ENCODE results near the gene PRF1. TPM values are rescaled to one million over a fixed set of nuclear protein-coding genes. Genes with fewer than 3 reads are reported as not detected.

Gene PRF1
- polyA plus RNA-seq, 1 donor: 2.0 TPM

DNA sequence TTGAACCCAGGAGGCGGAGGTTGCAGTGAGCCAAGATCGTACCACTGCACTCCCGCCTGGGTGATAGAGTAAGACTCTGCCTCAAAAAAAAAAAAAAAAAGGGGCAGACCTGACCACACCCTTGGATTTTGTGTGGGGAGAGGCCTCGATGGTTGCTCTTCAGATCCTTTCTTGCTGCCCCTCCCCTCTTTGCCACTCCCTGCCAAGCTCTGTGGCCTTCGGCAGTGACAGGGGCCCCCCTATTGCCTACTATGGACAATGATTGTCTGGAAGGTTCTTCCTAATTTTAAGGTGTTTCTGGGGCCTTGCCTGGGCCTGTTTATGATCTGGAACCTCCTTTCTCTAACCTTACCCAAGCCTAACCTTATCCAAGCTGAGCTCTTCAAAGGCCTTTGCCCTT is 795 bp downstream of the PRF1 start:
- H3K9me3 ChIP-seq (ENCODE audit: control insufficient read depth, low read depth, low read length): peaks cover 9% of the 10 kb centered on the region
- H3K4me3 ChIP-seq (ENCODE audit: low read length): no peak overlapping the region
- no peak for DNase-seq
- no peak overlapping the region for H3K27ac ChIP-seq (ENCODE audit: low read length)
- WGBS (ENCODE audit: insufficient coverage, low lambda C conversion rate): no CpG with 5 or more reads among the region's 5 CpGs
- no peaks in the 10 kb centered on the region for H3K36me3 ChIP-seq (ENCODE audit: control insufficient read depth, insufficient read depth, low read length)
- no peaks in the 10 kb centered on the region for H3K4me1 ChIP-seq (ENCODE audit: control insufficient read depth, insufficient read depth, low read length)
- H3K27me3 ChIP-seq (ENCODE audit: control insufficient read depth, insufficient read depth, low read length): no peaks in the 10 kb centered on the region

DNA sequence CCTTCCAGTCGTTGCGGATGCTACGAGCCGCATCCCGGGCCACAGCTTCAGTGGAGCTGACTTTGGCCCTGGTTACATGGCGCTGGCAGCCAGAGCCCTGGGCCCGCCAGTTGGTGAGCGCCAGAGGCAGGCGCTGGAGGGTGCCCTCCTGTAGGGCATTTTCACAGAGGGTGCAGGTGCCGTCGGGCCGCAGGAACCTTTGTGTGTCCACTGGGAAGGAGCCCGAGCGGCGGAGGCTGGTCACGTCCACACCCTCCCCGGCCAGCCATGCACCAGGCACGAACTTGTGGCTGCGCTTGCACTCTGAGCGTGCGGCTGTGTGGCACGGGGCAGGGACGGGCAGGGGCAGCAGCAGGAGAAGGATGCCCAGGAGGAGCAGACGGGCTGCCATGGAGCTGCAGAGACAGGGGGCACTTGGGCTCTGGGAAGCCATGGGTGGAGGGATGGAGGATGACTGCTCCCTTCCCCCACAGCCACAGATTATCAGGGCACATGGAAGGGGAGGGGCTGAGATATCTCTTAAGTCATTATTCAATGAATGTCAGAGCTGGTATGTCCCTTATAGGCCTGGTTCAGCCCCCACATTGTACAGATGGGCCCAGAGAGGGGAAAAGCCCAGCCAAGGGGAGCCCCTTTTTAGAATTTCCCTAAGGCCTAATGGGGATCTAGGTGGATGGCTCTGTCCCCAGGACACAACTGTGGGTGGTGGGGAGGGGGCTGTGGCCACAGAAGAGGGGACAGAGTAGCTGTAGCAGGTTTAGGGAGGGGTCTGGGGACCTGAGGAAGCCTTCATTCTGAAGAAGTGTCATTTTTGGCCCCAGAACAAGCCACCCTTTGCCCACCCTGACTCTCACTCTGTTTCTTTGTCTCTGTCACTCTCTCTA is 1.8 kb downstream of the PRF1 start:
- no CpG with 5 or more reads among the region's 24 CpGs for WGBS (ENCODE audit: insufficient coverage, low lambda C conversion rate)
- Histone ChIP-seq H3K9me3 (ENCODE audit: control insufficient read depth, low read depth, low read length) (peaks cover 9% of the 10 kb centered on the region), H3K4me1 (ENCODE audit: control insufficient read depth, insufficient read depth, low read length) (peaks cover 9% of the 10 kb centered on the region), H3K27me3 (ENCODE audit: control insufficient read depth, insufficient read depth, low read length) (no peaks in the 10 kb centered on the region), H3K4me3 (ENCODE audit: low read length) (no peak overlapping the region), H3K27ac (ENCODE audit: low read length) (no peak overlapping the region), H3K36me3 (ENCODE audit: control insufficient read depth, insufficient read depth, low read length) (no peaks in the 10 kb centered on the region)
- no peak for DNase-seq

DNA sequence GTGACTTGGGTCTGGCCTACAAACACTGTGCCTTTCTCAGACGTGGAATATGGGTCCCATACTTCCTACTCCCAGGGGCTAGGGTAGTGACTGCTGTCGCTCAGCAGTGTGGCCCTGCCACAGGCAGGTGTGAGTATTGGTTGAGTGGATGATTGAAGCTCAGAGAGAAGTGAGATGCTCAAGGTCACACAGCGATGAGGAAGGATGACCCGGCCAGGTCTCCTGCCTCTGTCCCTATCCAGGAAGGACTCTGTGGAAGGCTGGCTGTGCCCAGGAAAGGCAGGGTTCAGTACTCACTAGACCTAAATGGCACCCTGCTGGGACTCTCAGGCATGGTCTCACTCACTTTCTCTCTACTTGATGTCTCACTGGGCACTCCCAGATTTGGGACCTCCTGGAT is 2.8 kb downstream of the PRF1 start:
- Histone ChIP-seq H3K27ac (ENCODE audit: low read length) (no peak overlapping the region), H3K27me3 (ENCODE audit: control insufficient read depth, insufficient read depth, low read length) (no peaks in the 10 kb centered on the region), H3K9me3 (ENCODE audit: control insufficient read depth, low read depth, low read length) (peaks cover 9% of the 10 kb centered on the region), H3K4me3 (ENCODE audit: low read length) (no peak overlapping the region), H3K4me1 (ENCODE audit: control insufficient read depth, insufficient read depth, low read length) (peaks cover 16% of the 10 kb centered on the region), H3K36me3 (ENCODE audit: control insufficient read depth, insufficient read depth, low read length) (no peaks in the 10 kb centered on the region)
- WGBS (ENCODE audit: insufficient coverage, low lambda C conversion rate): no CpG with 5 or more reads among the region's 4 CpGs
- no peak for DNase-seq

DNA sequence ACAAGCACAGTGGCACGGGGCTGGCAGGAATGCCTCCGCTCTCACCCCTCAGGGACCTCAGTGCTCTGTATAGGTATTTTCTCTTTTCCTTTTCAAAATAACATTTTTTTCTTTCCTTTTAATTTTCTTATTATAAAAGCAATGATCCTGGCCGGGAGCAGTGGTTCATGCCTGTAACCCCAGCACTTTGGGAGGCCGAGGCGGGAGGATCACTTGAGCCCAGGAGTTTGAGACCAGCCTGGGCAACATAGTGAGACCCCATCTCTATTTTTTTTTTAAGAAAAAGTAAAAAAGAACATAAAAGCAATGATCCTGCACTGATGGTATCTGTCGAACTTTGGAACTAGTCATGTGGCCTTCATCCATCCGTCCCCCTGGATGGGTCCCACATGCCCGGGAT is 3.2 kb downstream of the PRF1 start:
- no peak for DNase-seq
- no peak overlapping the region for H3K4me3 ChIP-seq (ENCODE audit: low read length)
- peaks cover 16% of the 10 kb centered on the region for H3K4me1 ChIP-seq (ENCODE audit: control insufficient read depth, insufficient read depth, low read length)
- WGBS (ENCODE audit: insufficient coverage, low lambda C conversion rate): 100% methylated on average over 3 of the region's 8 CpGs
- H3K27ac ChIP-seq (ENCODE audit: low read length): no peak overlapping the region
- H3K9me3 ChIP-seq (ENCODE audit: control insufficient read depth, low read depth, low read length): peaks cover 9% of the 10 kb centered on the region
- H3K27me3 ChIP-seq (ENCODE audit: control insufficient read depth, insufficient read depth, low read length): no peaks in the 10 kb centered on the region
- no peaks in the 10 kb centered on the region for H3K36me3 ChIP-seq (ENCODE audit: control insufficient read depth, insufficient read depth, low read length)

DNA sequence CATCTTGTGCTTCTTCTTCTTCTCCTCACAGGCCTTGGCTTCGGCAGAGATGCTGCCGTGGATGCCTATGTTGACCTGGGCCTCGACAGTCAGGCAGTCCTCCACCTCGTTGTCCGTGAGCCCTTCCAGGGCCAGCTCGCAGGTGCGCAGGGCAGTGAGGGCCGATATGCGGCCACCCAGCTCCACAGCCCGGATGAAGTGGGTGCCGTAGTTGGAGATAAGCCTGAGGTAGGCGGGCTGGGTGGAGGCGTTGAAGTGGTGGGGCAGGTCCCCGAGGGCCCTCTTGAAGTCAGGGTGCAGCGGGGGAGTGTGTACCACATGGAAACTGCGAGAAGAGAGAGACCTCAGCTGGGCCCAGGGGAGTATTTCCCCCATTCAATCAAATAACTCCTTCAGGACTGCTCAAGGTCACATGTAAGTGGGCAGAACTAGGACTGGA is 3.7 kb downstream of the PRF1 start:
- Histone ChIP-seq H3K27me3 (ENCODE audit: control insufficient read depth, insufficient read depth, low read length) (no peaks in the 10 kb centered on the region), H3K36me3 (ENCODE audit: control insufficient read depth, insufficient read depth, low read length) (no peaks in the 10 kb centered on the region), H3K9me3 (ENCODE audit: control insufficient read depth, low read depth, low read length) (peaks cover 9% of the 10 kb centered on the region), H3K4me1 (ENCODE audit: control insufficient read depth, insufficient read depth, low read length) (peaks cover 16% of the 10 kb centered on the region), H3K27ac (ENCODE audit: low read length) (no peak overlapping the region), H3K4me3 (ENCODE audit: low read length) (no peak overlapping the region)
- no CpG with 5 or more reads among the region's 16 CpGs for WGBS (ENCODE audit: insufficient coverage, low lambda C conversion rate)
- no peak for DNase-seq

DNA sequence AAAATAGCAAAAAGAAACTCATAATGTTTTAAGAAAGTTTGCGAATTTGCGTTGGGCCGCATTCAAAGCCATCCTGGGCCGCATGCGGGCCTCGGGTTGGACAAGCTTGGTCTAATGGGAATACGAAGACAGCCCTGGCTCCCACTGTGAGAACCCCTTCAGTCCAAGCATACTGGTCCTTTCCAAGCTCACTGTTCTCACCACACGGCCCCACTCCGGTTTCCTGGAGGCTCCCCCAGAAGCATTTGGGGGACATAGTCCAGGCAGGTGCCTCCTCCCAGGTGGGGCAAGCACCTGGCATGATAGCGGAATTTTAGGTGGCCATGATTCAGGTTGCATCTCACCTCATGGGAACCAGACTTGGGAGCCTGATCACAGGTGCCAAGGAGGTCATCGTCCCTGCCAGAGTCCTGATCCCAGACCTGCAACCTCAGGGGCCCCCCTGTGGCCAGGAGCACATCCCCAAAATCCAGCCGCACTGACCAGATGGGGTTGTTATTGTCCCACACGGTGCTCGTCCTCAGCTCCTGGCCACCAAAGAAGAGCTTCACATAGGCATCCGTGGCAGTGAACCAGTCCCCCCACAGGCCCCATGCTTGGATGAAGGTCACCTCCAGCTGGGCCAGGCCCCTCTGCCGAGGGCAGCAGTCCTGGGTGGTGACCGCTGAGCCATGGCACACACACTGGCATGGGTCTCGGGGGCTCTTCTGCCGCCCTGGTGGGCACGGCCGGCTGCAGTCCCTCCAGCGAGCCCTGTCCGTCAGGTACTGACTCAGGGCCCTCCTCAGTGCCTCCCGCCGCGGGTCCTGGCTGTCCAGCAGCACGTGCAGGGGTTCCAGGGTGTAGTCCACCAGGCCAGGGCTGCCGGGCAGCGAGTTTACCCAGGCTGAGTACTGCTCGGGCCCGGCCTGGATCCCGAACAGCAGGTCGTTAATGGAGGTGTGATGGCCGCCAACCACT is 4.4 kb downstream of the PRF1 start:
- H3K4me3 ChIP-seq (ENCODE audit: low read length): no peak overlapping the region
- no peak for DNase-seq
- peaks cover 16% of the 10 kb centered on the region for H3K4me1 ChIP-seq (ENCODE audit: control insufficient read depth, insufficient read depth, low read length)
- no peaks in the 10 kb centered on the region for H3K27me3 ChIP-seq (ENCODE audit: control insufficient read depth, insufficient read depth, low read length)
- H3K36me3 ChIP-seq (ENCODE audit: control insufficient read depth, insufficient read depth, low read length): no peaks in the 10 kb centered on the region
- H3K27ac ChIP-seq (ENCODE audit: low read length): no peak overlapping the region
- no CpG with 5 or more reads among the region's 34 CpGs for WGBS (ENCODE audit: insufficient coverage, low lambda C conversion rate)
- peaks cover 9% of the 10 kb centered on the region for H3K9me3 ChIP-seq (ENCODE audit: control insufficient read depth, low read depth, low read length)

DNA sequence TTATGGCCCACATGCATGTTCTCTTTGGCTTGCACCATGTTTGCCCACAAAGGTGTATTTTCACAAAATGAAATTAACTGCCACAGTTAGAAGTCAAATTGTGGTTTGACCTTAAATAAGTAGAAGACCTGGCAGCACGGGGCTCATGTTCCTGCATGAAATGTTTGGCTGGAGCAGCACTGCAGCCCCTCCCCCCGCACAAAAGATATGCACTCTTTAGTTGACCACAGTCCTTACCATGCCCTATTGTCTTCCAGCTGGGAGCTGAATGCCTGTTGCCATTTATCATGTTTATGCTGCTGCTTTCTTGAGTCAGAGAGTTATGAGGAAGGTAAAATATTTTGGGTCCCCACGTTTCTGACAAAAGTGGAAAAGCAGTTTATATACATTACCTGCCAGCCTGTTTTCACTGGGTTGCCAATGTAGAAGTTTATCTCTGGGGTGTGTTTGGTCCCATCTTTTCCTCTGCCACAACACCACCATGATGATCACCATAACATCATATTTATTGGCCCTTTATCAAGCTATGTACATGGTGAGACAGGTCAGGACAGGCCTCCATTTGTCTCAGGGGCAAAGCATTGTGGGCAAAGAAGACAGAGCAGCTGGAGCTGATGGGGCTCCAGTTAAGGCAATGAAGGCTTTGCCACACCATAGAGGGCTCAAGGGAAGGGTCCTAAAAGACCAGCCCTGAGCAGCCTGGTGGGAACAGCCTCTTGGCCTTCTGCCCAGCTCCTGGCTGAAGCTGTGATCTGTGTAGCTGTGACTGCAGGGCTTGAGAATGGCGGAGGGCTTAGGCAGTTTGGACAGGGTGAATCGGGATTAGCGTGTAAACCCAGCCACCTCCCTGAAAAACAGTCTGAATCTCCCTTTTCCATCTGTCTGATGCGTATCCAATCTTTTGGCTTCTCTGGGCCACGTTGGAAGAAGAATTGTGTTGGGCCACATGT is 5.4 kb downstream of the PRF1 start:
- H3K4me1 ChIP-seq (ENCODE audit: control insufficient read depth, insufficient read depth, low read length): peaks cover 16% of the 10 kb centered on the region
- no peak overlapping the region for H3K4me3 ChIP-seq (ENCODE audit: low read length)
- no peaks in the 10 kb centered on the region for H3K36me3 ChIP-seq (ENCODE audit: control insufficient read depth, insufficient read depth, low read length)
- H3K9me3 ChIP-seq (ENCODE audit: control insufficient read depth, low read depth, low read length): peaks cover 9% of the 10 kb centered on the region
- no CpG with 5 or more reads among the region's 8 CpGs for WGBS (ENCODE audit: insufficient coverage, low lambda C conversion rate)
- DNase-seq: no peak
- no peak overlapping the region for H3K27ac ChIP-seq (ENCODE audit: low read length)
- no peaks in the 10 kb centered on the region for H3K27me3 ChIP-seq (ENCODE audit: control insufficient read depth, insufficient read depth, low read length)

DNA sequence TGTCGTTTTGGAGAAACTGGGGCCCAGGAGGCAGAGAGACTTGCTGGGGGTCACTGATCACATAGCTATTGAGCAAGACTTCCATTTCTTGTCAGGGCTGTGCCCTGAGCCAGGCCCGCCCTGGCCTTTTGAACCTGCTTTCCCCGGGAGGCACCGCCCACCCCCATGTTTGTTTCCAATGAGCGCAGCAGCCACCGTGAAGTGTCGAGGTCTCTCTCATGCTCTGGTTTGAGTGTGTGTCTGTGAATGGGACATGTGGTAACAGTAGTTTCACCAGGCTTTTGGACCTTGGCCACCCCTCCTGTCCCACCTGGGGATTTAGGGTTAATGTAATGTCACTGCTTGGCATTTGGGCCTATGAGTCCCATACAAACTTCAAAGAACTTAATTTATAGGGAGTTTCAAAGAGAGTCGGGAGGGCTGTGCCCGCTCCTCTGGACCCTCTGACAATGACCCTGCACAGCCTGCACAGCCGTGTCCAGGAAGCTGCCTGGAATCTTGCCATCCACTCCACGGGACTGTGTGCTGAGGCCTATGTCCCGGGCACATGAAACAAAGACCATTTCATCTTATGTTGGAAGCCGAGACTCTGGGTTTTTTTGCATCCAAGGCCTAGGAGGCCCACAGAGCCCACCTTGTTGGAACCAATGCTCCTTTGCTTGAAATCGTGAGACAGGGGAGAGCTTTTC is 6.3 kb downstream of the PRF1 start:
- peak; percentile 74 to 90 for DNase-seq
- Histone ChIP-seq H3K36me3 (ENCODE audit: control insufficient read depth, insufficient read depth, low read length) (no peaks in the 10 kb centered on the region), H3K9me3 (ENCODE audit: control insufficient read depth, low read depth, low read length) (peaks cover 9% of the 10 kb centered on the region), H3K4me3 (ENCODE audit: low read length) (no peak overlapping the region), H3K27me3 (ENCODE audit: control insufficient read depth, insufficient read depth, low read length) (no peaks in the 10 kb centered on the region), H3K27ac (ENCODE audit: low read length) (peak overlapping the region; percentile 61), H3K4me1 (ENCODE audit: control insufficient read depth, insufficient read depth, low read length) (peaks cover 16% of the 10 kb centered on the region)
- WGBS (ENCODE audit: insufficient coverage, low lambda C conversion rate): no CpG with 5 or more reads among the region's 14 CpGs

DNA sequence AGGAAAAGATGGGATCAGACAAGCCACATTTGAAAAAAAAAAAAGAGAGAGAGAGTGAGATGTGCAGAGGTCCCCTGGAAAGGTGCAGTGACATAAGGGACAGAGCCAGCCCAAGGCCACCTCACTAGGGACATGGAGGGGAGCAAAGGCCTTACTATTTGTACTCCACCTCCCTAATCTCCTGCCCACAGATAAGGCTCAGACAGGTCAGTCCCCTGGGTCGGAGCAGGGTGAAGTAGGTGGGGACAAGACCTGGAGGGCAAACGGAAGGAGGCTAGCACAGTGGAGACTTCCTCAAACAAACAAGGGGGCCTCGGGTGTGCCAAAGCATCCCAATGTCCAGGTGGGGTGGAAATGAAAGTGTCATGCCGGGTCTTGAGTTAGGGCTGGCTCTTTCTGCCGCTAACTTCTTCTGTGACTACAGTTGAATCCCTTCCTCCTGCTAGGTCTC is 7.0 kb downstream of the PRF1 start:
- Histone ChIP-seq H3K9me3 (ENCODE audit: control insufficient read depth, low read depth, low read length) (peaks cover 8% of the 10 kb centered on the region), H3K4me3 (ENCODE audit: low read length) (no peak overlapping the region), H3K27ac (ENCODE audit: low read length) (peak overlapping the region; percentile 61), H3K4me1 (ENCODE audit: control insufficient read depth, insufficient read depth, low read length) (peaks cover 16% of the 10 kb centered on the region), H3K27me3 (ENCODE audit: control insufficient read depth, insufficient read depth, low read length) (no peaks in the 10 kb centered on the region), H3K36me3 (ENCODE audit: control insufficient read depth, insufficient read depth, low read length) (no peaks in the 10 kb centered on the region)
- WGBS (ENCODE audit: insufficient coverage, low lambda C conversion rate): no CpG with 5 or more reads among the region's 5 CpGs
- DNase-seq: peak; percentile 23 to 56
